ENCODE measurements around the gene FAM83C. TPM values are rescaled to one million over a fixed set of nuclear protein-coding genes. Genes with fewer than 3 reads are reported as not detected.

Gene FAM83C
- total RNA-seq, 1 donor from 2014 or later, result not detected

DNA sequence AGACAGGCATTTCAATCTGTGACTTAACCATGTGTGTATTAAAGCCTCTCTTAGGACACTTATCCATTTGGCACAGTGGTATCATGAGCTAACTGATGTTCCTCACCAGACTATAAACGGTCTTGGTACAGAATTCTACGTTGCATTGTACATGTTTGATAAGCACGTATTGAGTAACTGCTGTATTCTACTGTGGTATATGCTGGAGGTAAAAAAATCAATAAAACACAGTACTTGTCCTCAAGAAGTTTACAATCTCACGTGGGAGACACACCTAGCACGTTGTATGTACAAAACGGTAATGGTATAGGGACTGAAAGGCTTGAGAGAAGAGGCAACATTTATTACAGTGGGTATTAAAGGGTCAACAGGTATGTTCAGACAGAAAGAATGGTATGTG, 33.2 kb upstream of the FAM83C start:
- ATAC-seq (ENCODE audit: low read depth) (no peak), DNase-seq (no peak)
- Mint-ChIP-seq H3K27ac (no peak overlapping the region), H3K27me3 (no peaks in the 10 kb centered on the region), H3K4me1 (no peaks in the 10 kb centered on the region), H3K9me3 (no peaks in the 10 kb centered on the region), H3K36me3 (ENCODE audit: low read depth) (peaks cover 8% of the 10 kb centered on the region), H3K4me3 (no peak overlapping the region)
- TF ChIP-seq, protein P1, sequence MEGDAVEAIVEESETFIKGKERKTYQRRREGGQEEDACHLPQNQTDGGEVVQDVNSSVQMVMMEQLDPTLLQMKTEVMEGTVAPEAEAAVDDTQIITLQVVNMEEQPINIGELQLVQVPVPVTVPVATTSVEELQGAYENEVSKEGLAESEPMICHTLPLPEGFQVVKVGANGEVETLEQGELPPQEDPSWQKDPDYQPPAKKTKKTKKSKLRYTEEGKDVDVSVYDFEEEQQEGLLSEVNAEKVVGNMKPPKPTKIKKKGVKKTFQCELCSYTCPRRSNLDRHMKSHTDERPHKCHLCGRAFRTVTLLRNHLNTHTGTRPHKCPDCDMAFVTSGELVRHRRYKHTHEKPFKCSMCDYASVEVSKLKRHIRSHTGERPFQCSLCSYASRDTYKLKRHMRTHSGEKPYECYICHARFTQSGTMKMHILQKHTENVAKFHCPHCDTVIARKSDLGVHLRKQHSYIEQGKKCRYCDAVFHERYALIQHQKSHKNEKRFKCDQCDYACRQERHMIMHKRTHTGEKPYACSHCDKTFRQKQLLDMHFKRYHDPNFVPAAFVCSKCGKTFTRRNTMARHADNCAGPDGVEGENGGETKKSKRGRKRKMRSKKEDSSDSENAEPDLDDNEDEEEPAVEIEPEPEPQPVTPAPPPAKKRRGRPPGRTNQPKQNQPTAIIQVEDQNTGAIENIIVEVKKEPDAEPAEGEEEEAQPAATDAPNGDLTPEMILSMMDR (IDR thresholded peaks at IDR 0.05), result no peak
- ChIA-PET CTCF (no interaction called here), POLR2A (no interaction called here)
- intact Hi-C loops (cut with micrococcal nuclease), result no loop called here

DNA sequence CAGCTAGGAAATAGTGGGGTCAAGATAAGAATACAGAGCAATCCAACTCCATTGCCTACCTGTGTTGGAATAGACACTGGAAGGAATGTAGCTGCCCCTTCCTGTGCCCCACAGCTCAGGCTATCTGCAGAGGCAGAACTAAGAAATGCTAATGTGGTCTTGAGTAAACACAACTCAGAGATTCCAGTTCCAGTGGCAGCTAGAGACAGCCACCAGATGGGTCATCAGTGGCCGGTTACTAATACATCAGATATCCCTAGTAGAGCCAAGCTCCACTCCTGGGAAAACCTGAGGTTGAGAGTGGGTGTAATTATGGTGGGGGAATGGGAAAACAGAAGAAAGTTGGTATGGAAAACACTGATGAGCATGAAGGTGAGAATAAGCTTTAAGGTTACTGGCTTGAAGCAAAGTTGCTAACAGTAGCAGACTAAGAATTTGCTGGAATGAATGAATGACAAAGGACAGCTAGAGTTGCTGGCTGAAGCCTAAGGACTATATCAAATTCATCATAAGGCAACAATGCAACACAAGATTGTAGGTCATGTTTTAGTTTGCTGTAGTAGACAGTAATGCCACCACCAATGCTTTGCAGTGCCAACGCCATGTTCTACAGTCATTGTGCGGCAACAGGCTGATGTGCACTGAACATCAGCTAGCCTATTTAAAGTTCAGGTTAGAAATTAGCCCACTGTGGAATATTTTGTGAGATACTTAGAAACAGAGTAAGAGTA, 28.3 kb upstream of the FAM83C start:
- POLR2A ChIA-PET, result no interaction called here
- ATAC-seq (ENCODE audit: low read depth), result no peak
- H3K27ac Mint-ChIP-seq, result no peak overlapping the region
- peaks cover 3% of the 10 kb centered on the region for H3K4me1 Mint-ChIP-seq
- no peaks in the 10 kb centered on the region for H3K9me3 Mint-ChIP-seq
- TF ChIP-seq, protein P1 (IDR thresholded peaks at IDR 0.05), result no peak
- H3K36me3 Mint-ChIP-seq (ENCODE audit: low read depth), result peaks cover 17% of the 10 kb centered on the region
- CTCF ChIA-PET, result interaction anchor here (0.6 kb wide), 1 partner anchor 119 kb away, joined by 3 read pairs; no protein-coding TSS in a partner anchor
- H3K4me3 Mint-ChIP-seq, result no peak overlapping the region
- intact Hi-C loops (cut with micrococcal nuclease), result no loop called here
- H3K27me3 Mint-ChIP-seq, result no peaks in the 10 kb centered on the region
- DNase-seq, result no peak

DNA sequence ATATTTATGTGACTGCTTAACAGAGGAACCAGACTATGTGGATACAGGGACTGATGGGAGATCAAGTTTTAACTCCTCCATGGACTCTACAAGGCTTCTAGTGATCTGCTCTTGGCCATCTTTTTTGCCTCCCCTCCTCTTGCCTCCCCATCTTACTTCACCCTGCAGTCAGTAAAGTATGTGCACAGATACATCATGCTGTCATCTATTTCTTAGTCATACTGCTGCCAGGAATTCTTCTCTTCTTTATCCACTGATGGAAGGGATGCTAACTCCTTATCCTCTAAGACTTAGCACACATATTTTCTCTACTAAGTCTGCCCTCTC, 27.6 kb upstream of the FAM83C start:
- TF ChIP-seq, protein P1 (IDR thresholded peaks at IDR 0.05), result no peak
- intact Hi-C loops (cut with micrococcal nuclease), result no loop called here
- H3K9me3 Mint-ChIP-seq, result no peaks in the 10 kb centered on the region
- ATAC-seq (ENCODE audit: low read depth) (no peak), DNase-seq (no peak)
- no peak overlapping the region for H3K27ac Mint-ChIP-seq
- ChIA-PET CTCF (no interaction called here), POLR2A (no interaction called here)
- H3K4me1 Mint-ChIP-seq, result peaks cover 3% of the 10 kb centered on the region
- H3K4me3 Mint-ChIP-seq, result no peak overlapping the region
- H3K36me3 Mint-ChIP-seq (ENCODE audit: low read depth), result peaks cover 22% of the 10 kb centered on the region
- no peaks in the 10 kb centered on the region for H3K27me3 Mint-ChIP-seq

DNA sequence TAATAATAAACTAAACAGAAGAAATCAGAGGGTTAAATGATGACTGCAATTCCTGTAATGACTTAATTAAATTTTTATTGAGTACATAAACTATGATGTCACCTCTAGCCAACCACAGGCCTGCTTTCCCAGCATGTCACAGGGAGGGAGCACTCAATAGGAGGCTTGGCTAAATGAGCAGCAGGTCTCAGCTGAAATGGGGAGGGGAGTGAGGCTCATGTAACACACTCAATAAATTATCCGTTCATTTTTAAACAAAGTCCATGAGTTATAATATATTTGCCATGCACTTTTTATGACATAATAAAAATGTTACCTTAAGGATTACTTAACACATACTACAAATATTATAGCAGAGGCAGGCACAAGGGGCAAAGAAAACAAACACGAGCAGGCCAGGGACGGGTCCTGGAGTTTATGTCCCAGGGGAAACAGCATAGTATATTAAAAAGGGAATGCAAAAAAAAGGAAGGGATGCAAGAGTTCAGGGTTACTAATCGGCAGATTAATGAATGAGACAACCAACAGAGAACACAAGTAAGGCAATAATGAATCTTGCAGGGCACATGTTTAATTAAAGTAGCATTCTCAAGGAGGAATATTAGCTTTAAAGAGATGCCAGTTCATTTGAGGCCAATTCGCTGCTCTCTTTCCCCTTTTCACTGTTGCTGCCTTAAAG, 27.1 kb upstream of the FAM83C start:
- Mint-ChIP-seq H3K27me3 (no peaks in the 10 kb centered on the region), H3K4me3 (no peak overlapping the region), H3K27ac (no peak overlapping the region), H3K9me3 (no peaks in the 10 kb centered on the region), H3K4me1 (peaks cover 3% of the 10 kb centered on the region), H3K36me3 (ENCODE audit: low read depth) (peaks cover 27% of the 10 kb centered on the region)
- ATAC-seq (ENCODE audit: low read depth), result no peak
- intact Hi-C loops (cut with micrococcal nuclease), result no loop called here
- TF ChIP-seq, protein P1 (IDR thresholded peaks at IDR 0.05), result no peak
- no peak for DNase-seq
- CTCF ChIA-PET, result no interaction called here
- POLR2A ChIA-PET, result no interaction called here

DNA sequence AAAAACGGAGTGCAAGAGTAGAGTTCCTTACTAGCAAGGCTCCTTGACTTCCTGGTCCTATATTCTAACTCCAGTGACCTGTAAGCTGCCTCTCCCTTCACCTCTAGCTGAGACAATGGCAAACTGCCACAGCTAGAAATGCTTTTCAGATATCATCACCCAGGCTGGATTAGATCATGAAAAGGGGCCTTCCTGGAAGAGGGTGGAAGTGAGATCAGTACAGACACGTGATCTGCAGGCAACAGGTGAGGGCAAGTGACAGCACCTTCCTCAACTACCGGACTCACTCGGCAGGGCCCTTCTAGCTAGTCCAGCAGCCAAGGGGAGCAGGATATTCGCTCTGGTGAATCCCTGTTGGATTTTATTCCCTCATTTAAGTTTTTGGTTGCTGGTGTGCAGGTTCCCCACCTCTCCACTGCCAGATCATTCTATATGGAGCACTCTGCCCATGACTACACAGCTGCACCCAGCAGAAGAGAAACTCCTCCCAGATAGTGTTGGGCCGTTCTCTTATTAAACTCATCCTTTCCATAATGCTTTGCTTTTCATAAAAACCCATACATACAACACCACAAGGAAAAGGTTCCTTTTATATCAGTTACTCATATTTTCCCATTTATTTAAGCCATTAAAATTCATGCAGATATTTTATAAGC, 26.4 kb upstream of the FAM83C start:
- TF ChIP-seq, protein P1 (IDR thresholded peaks at IDR 0.05), result no peak
- POLR2A ChIA-PET, result interaction anchor here (0.6 kb wide), 1 partner anchor 593 kb away, joined by 3 read pairs; no protein-coding TSS in a partner anchor
- CTCF ChIA-PET, result interaction anchor here (0.9 kb wide), 1 partner anchor 15 kb away, joined by 3 read pairs; no protein-coding TSS in a partner anchor
- intact Hi-C loops (cut with micrococcal nuclease), result no loop called here
- DNase-seq (no peak), ATAC-seq (ENCODE audit: low read depth) (no peak)
- Mint-ChIP-seq H3K36me3 (ENCODE audit: low read depth) (peaks cover 30% of the 10 kb centered on the region), H3K4me1 (peaks cover 3% of the 10 kb centered on the region), H3K4me3 (no peak overlapping the region), H3K9me3 (no peaks in the 10 kb centered on the region), H3K27ac (no peak overlapping the region), H3K27me3 (no peaks in the 10 kb centered on the region)

All from activated B cell treated with CpG ODN at 0.5 μM for 24 hours (primary cell).